ENCODE results near the gene CCDC102A.

CCDC102A gene

DNA sequence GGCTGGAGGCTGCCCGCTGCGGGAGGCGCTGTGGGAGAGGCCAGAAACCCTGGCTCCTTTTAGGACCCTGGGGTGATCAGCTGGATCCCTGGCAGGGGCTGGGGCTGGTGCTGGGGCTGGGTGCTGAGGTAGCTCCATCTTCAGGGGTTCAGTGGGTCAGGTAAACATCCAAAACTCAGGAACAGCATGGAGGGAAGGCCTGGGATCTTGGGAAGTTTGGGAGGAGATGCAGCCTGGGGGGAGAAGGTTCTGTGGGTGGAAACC lies 27.0 kb upstream of the CCDC102A start:
- H2BK15ac ChIP-seq (replicated peaks; ENCODE audit: low read depth): no peak overlapping the region
- no peaks in the 10 kb centered on the region for H3K27me3 ChIP-seq (ENCODE audit: insufficient read depth, low read length, poor library complexity)
- H3K79me2 ChIP-seq (ENCODE audit: control insufficient read depth, insufficient read depth, low read length): no peaks in the 10 kb centered on the region
- no peaks in the 10 kb centered on the region for H3K79me1 ChIP-seq (ENCODE audit: low read length)
- no peak for DNase-seq
- H3K4me2 ChIP-seq (ENCODE audit: low read length): no peak overlapping the region
- no peak overlapping the region for H3K9ac ChIP-seq (ENCODE audit: low read length)
- H3K18ac ChIP-seq (ENCODE audit: low read length): no peak overlapping the region
- H3K27ac ChIP-seq (ENCODE audit: low read depth, low read length): no peak overlapping the region
- no peak overlapping the region for H3K56ac ChIP-seq (ENCODE audit: low read length)
- H3K4me3 ChIP-seq (ENCODE audit: low read length): no peak overlapping the region
- no peak overlapping the region for H2BK5ac ChIP-seq (ENCODE audit: low read length)
- no peak overlapping the region for H2AK5ac ChIP-seq (ENCODE audit: low read length)
- no peak overlapping the region for H2BK120ac ChIP-seq (ENCODE audit: low read depth, low read length)
- H3K36me3 ChIP-seq (ENCODE audit: control insufficient read depth, insufficient read depth, low read length): no peaks in the 10 kb centered on the region
- no peak overlapping the region for H4K8ac ChIP-seq (ENCODE audit: low read depth, low read length)
- H3K4ac ChIP-seq (ENCODE audit: low read depth, low read length): no peak overlapping the region
- no peak overlapping the region for H4K5ac ChIP-seq (ENCODE audit: low read length)
- WGBS (ENCODE audit: extremely low coverage, insufficient coverage, low lambda C conversion rate): no CpG with 5 or more reads among the region's 3 CpGs
- H3K4me1 ChIP-seq (ENCODE audit: control insufficient read depth, low read depth, low read length): no peaks in the 10 kb centered on the region
- no peak overlapping the region for H3K23ac ChIP-seq (ENCODE audit: low read length)

GRCh38 chr16:57562669-57563486 lies 26.5 kb upstream of the CCDC102A start:
- DNase-seq: no peak
- no peak overlapping the region for H3K9ac ChIP-seq (ENCODE audit: low read length)
- no peak overlapping the region for H3K27ac ChIP-seq (ENCODE audit: low read depth, low read length)
- no peak overlapping the region for H4K5ac ChIP-seq (ENCODE audit: low read length)
- no peaks in the 10 kb centered on the region for H3K79me1 ChIP-seq (ENCODE audit: low read length)
- H3K27me3 ChIP-seq (ENCODE audit: insufficient read depth, low read length, poor library complexity): no peaks in the 10 kb centered on the region
- no peak overlapping the region for H3K23ac ChIP-seq (ENCODE audit: low read length)
- no peak overlapping the region for H3K4me2 ChIP-seq (ENCODE audit: low read length)
- H2BK5ac ChIP-seq (ENCODE audit: low read length): no peak overlapping the region
- no peak overlapping the region for H2BK120ac ChIP-seq (ENCODE audit: low read depth, low read length)
- no peak overlapping the region for H3K56ac ChIP-seq (ENCODE audit: low read length)
- no peak overlapping the region for H3K18ac ChIP-seq (ENCODE audit: low read length)
- H3K4me1 ChIP-seq (ENCODE audit: control insufficient read depth, low read depth, low read length): no peaks in the 10 kb centered on the region
- no peak overlapping the region for H3K4me3 ChIP-seq (ENCODE audit: low read length)
- no peaks in the 10 kb centered on the region for H3K36me3 ChIP-seq (ENCODE audit: control insufficient read depth, insufficient read depth, low read length)
- no peak overlapping the region for H2AK5ac ChIP-seq (ENCODE audit: low read length)
- H2BK15ac ChIP-seq (replicated peaks; ENCODE audit: low read depth): no peak overlapping the region
- WGBS (ENCODE audit: extremely low coverage, insufficient coverage, low lambda C conversion rate): no CpG with 5 or more reads among the region's 8 CpGs
- H3K4ac ChIP-seq (ENCODE audit: low read depth, low read length): no peak overlapping the region
- H3K79me2 ChIP-seq (ENCODE audit: control insufficient read depth, insufficient read depth, low read length): no peaks in the 10 kb centered on the region
- no peak overlapping the region for H4K8ac ChIP-seq (ENCODE audit: low read depth, low read length)

GRCh38 chr16:57562066-57562465 lies 25.7 kb upstream of the CCDC102A start:
- H3K56ac ChIP-seq (ENCODE audit: low read length): no peak overlapping the region
- H3K4ac ChIP-seq (ENCODE audit: low read depth, low read length): no peak overlapping the region
- no peaks in the 10 kb centered on the region for H3K79me2 ChIP-seq (ENCODE audit: control insufficient read depth, insufficient read depth, low read length)
- no peak overlapping the region for H2BK15ac ChIP-seq (replicated peaks; ENCODE audit: low read depth)
- no peak overlapping the region for H2BK120ac ChIP-seq (ENCODE audit: low read depth, low read length)
- H3K4me2 ChIP-seq (ENCODE audit: low read length): no peak overlapping the region
- no peak overlapping the region for H3K23ac ChIP-seq (ENCODE audit: low read length)
- H3K4me3 ChIP-seq (ENCODE audit: low read length): no peak overlapping the region
- H3K27me3 ChIP-seq (ENCODE audit: insufficient read depth, low read length, poor library complexity): no peaks in the 10 kb centered on the region
- no peak overlapping the region for H4K8ac ChIP-seq (ENCODE audit: low read depth, low read length)
- no peak overlapping the region for H3K18ac ChIP-seq (ENCODE audit: low read length)
- no peak overlapping the region for H3K9ac ChIP-seq (ENCODE audit: low read length)
- no peaks in the 10 kb centered on the region for H3K4me1 ChIP-seq (ENCODE audit: control insufficient read depth, low read depth, low read length)
- no peaks in the 10 kb centered on the region for H3K79me1 ChIP-seq (ENCODE audit: low read length)
- H3K36me3 ChIP-seq (ENCODE audit: control insufficient read depth, insufficient read depth, low read length): no peaks in the 10 kb centered on the region
- DNase-seq: no peak
- no peak overlapping the region for H4K5ac ChIP-seq (ENCODE audit: low read length)
- no peak overlapping the region for H2BK5ac ChIP-seq (ENCODE audit: low read length)
- no peak overlapping the region for H2AK5ac ChIP-seq (ENCODE audit: low read length)
- no CpG with 5 or more reads among the region's 4 CpGs for WGBS (ENCODE audit: extremely low coverage, insufficient coverage, low lambda C conversion rate)
- H3K27ac ChIP-seq (ENCODE audit: low read depth, low read length): no peak overlapping the region

DNA sequence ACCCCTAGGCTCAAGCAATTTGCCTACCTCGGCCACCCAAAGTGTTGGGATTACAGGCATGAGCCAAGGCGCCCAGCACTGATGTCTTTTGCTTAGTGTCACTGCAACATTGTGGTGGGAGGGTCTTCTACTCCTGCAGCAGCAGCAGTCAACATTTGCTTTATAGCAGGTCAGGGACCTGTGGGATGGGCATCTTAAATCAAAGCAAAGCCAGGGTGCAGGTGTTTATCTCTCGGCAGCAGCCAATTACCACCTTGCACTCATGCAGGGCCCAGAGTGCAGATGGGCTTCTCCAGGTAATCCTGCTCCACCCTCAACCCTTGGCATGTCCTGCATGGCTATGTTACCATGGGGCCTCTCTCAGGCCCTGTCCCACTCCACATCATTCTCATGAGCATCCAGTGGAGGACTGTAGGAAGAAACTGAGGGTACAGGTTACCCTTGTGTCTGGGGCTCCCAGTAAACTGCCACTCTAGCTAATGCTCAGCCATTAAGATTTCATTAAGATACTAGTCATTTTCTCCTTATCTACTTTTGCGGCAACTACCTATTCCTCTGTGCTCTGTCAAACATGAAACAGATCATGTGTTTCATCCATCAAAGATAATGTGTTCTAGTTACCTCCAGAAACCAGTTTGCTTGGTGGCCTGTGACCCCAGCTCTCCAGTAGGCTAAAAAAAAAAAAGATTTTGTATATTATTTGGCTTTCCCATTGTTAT lies 22.9 kb upstream of the CCDC102A start:
- H3K18ac ChIP-seq (ENCODE audit: low read length): no peak overlapping the region
- H3K4me2 ChIP-seq (ENCODE audit: low read length): no peak overlapping the region
- no peak overlapping the region for H4K8ac ChIP-seq (ENCODE audit: low read depth, low read length)
- no peak overlapping the region for H3K23ac ChIP-seq (ENCODE audit: low read length)
- H3K36me3 ChIP-seq (ENCODE audit: control insufficient read depth, insufficient read depth, low read length): no peaks in the 10 kb centered on the region
- no peak overlapping the region for H2BK15ac ChIP-seq (replicated peaks; ENCODE audit: low read depth)
- H3K27me3 ChIP-seq (ENCODE audit: insufficient read depth, low read length, poor library complexity): no peaks in the 10 kb centered on the region
- H3K9ac ChIP-seq (ENCODE audit: low read length): no peak overlapping the region
- no peaks in the 10 kb centered on the region for H3K79me1 ChIP-seq (ENCODE audit: low read length)
- H2AK5ac ChIP-seq (ENCODE audit: low read length): no peak overlapping the region
- no peaks in the 10 kb centered on the region for H3K79me2 ChIP-seq (ENCODE audit: control insufficient read depth, insufficient read depth, low read length)
- no peak overlapping the region for H2BK5ac ChIP-seq (ENCODE audit: low read length)
- H3K4me3 ChIP-seq (ENCODE audit: low read length): no peak overlapping the region
- no CpG with 5 or more reads among the region's 4 CpGs for WGBS (ENCODE audit: extremely low coverage, insufficient coverage, low lambda C conversion rate)
- H3K4ac ChIP-seq (ENCODE audit: low read depth, low read length): no peak overlapping the region
- no peak overlapping the region for H3K27ac ChIP-seq (ENCODE audit: low read depth, low read length)
- no peak for DNase-seq
- H3K4me1 ChIP-seq (ENCODE audit: control insufficient read depth, low read depth, low read length): no peaks in the 10 kb centered on the region
- H4K5ac ChIP-seq (ENCODE audit: low read length): no peak overlapping the region
- no peak overlapping the region for H2BK120ac ChIP-seq (ENCODE audit: low read depth, low read length)
- no peak overlapping the region for H3K56ac ChIP-seq (ENCODE audit: low read length)

GRCh38 chr16:57556941-57557541 lies 20.7 kb upstream of the CCDC102A start:
- H3K4me3 ChIP-seq (ENCODE audit: low read length): no peak overlapping the region
- no peak overlapping the region for H3K4ac ChIP-seq (ENCODE audit: low read depth, low read length)
- WGBS (ENCODE audit: extremely low coverage, insufficient coverage, low lambda C conversion rate): no CpG with 5 or more reads among the region's 8 CpGs

More at GRCh38 chr16:57556941-57557541, 20.7 kb upstream of the CCDC102A start:
- DNase-seq: no peak
- H3K79me2 ChIP-seq (ENCODE audit: control insufficient read depth, insufficient read depth, low read length): no peaks in the 10 kb centered on the region
- H3K27me3 ChIP-seq (ENCODE audit: insufficient read depth, low read length, poor library complexity): no peaks in the 10 kb centered on the region
- no peak overlapping the region for H4K5ac ChIP-seq (ENCODE audit: low read length)
- H2BK5ac ChIP-seq (ENCODE audit: low read length): no peak overlapping the region
- no peak overlapping the region for H3K18ac ChIP-seq (ENCODE audit: low read length)
- H3K9ac ChIP-seq (ENCODE audit: low read length): no peak overlapping the region
- H2BK15ac ChIP-seq (replicated peaks; ENCODE audit: low read depth): no peak overlapping the region
- H3K36me3 ChIP-seq (ENCODE audit: control insufficient read depth, insufficient read depth, low read length): no peaks in the 10 kb centered on the region
- H3K79me1 ChIP-seq (ENCODE audit: low read length): no peaks in the 10 kb centered on the region
- H2BK120ac ChIP-seq (ENCODE audit: low read depth, low read length): no peak overlapping the region
- no peak overlapping the region for H3K23ac ChIP-seq (ENCODE audit: low read length)
- no peak overlapping the region for H3K27ac ChIP-seq (ENCODE audit: low read depth, low read length)
- H3K56ac ChIP-seq (ENCODE audit: low read length): no peak overlapping the region
- H3K4me1 ChIP-seq (ENCODE audit: control insufficient read depth, low read depth, low read length): no peaks in the 10 kb centered on the region
- no peak overlapping the region for H3K4me2 ChIP-seq (ENCODE audit: low read length)
- no peak overlapping the region for H2AK5ac ChIP-seq (ENCODE audit: low read length)
- H4K8ac ChIP-seq (ENCODE audit: low read depth, low read length): no peak overlapping the region
